GM19468 (cell line): Measurements from ENCODE around the gene OLA1.

Experiments
- ATAC-seq: cut with Tn5 transposase; IDR thresholded peaks from one replicate; pipeline ENCODE4 v1.9.1; 2021; ENCODE audit warnings: mild to moderate bottlenecking, moderate library complexity, moderate number of reproducible peaks; ENCODE audit not compliant: unreplicated experiment; ENCODE audit errors: extremely low read depth

OLA1 gene

DNA sequence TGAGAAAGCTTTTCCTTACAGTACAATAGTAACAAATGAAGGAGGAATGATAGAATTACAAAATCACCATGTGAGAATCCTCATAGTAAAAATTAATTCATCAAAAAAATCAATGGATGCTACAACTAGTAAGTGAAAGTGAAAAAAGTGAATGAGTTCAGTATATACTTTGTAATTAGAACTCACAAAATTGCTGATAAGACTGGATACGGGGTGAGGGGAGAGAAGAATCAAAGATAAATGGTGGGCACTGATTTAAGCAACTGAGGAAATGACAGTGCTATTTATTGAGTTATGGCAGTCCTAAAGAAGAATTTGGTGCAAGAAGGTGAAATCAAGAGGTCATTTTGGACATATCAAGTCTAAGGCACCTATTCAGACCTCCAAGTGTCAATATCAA is 20.6 kb downstream of the OLA1 start:
- no peak for ATAC-seq

DNA sequence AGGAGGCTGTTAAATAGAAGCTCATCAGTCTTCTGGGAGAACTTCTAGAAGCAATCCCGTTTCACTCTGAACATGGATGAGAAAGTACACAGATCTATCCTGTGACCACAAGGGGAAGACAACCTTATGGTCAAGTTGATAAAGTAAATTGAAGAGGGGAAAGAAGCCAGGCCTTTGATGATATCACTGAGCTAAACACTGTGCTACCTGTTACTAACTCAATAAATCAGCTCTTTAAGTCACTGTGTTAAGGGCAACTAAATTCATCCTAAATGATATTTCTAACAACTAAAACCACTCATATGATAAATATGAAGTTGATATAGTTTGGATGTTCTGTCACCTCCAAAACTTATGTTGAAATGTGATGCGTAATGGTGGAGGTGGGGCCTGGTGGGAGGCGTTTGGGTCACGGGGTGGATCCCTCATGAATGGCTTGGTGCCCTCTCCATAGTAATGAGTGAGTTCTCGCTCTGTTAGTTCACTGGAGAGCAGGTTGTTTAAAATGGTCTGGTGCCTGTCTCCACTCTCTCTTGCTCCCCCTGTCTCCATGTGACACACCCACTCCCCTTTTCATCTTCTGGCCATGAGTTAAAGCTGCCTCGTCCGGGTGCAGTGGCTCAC is 23.6 kb downstream of the OLA1 start:
- no peak for ATAC-seq

DNA sequence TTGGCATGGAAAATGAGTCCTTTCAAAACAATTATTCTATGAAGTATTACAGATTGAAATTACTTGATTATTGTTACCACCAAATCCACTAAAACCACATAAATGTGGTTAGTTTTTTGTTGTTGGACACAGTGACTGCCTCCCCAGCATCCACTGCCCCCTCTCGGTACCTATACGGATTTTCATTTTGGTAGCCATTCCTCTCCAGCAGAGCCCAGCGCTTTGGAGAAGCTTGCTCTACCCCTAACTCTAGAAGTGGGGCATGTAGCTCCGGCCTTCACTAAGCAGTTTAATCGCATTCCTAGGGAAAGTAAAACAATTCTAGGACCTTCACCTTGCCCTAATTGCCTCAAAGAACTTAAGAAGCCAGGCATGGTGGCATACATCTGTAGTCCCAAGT is 24.2 kb downstream of the OLA1 start:
- ATAC-seq: no peak

DNA sequence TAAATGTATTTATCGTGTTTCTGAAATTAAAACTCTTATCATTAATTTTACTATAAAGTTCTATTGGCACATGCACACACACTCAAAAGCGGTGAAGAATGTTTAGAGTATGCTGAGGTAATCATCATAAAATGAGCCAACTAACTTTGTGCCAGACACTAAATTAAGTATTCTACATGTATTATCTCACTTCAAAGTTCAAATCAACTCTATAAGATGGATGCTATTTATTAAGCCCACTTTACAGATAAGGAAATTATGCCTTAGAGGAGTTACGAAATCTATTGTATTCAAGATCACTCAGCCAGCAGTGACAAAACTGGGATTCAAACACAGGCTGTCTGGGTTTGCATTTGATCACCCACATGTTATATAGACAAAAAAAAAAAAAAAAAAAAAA is 24.9 kb downstream of the OLA1 start:
- no peak for ATAC-seq

DNA sequence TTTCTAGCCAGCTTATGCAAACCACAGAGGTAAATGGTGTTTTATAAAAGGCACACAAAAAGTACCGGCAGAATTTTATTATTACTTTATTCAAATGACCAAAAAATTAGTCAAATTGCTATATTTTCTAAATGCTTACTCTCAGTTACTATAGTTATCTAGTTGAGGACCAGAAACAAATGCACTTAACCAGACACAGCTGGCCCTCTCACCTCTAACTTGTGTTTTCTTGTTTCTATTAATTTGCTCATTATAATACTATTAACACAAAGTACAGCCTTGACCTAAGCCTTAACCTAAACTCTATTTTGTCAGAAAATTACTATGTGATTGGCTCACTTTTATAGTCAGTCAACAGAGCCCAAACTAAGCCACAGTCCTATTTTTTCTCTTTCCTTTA is 26.2 kb downstream of the OLA1 start:
- ATAC-seq: no peak

DNA sequence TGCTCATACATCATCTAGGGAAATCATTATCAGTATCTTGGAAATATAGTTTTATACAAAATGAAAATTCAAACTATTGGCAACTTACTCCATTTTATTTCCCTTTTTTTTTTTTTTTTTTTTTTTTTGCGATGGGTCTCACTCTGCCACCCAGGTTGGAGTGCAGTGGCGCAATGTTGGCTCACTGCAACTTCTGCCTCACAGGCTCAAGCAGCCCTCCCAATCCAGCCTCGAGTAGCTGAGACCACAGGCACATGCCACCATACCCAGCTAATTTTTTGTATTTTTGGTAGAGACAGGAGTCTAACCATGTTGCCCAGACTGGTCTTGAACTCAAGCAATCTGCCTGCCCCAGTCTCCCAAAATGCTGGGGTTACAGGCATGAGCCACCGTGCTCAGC is 29.0 kb downstream of the OLA1 start:
- ATAC-seq: no peak

DNA sequence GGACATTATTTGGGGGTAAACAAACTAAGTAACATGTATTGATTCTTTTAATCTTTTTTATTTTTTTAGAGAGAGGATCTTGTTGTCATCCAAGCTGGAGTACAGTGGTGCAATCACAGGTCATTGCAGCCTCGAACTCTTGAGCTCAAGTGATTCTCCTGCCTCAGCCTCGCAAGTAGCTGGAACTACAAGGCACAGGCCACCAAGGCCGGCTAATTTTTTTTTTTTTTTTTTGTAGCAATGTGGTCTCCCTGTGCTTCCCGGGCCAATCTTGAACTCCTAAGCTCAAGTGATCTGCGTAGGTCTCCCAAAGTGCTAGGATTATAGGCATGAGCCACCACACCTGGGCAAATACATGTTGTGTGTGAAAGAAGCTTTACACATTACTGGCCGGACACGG is 29.6 kb downstream of the OLA1 start:
- ATAC-seq: no peak

DNA sequence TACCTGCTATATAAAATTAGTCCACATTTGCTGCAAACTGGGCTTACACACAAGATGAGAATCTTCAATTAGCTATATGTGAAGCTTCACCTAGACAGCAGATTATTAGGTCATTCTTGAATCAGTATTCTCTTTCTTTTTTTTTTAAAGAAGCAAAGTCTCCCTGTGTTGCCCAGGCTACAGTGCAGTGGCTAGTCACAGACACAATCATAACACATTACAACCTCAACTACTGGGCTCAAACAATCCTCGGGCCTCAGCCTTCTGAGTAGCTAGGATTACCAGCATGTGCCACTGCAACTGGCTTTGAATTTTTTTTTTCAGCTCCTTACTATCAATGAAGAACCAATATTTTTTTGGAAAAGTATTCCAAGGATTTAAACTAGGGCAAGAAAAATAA is 30.5 kb downstream of the OLA1 start:
- no peak for ATAC-seq

DNA sequence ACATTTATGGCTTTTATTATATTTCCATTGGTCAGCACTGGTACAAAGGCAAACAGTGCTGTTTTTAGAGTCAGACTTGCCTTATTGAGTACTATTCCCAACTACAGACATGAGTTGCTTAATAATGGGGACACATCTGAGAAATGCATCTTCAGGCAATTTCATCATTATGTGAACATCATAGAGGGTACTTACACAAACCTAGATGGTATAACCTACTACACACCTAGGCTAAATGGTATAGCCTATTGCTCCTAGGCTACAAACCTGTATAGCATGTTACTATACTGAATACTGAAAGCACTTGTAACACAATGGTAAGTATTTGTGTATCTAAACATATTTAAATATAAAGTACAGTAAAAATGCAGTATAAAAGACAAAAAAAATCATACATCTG is 36.4 kb downstream of the OLA1 start:
- ATAC-seq: no peak

DNA sequence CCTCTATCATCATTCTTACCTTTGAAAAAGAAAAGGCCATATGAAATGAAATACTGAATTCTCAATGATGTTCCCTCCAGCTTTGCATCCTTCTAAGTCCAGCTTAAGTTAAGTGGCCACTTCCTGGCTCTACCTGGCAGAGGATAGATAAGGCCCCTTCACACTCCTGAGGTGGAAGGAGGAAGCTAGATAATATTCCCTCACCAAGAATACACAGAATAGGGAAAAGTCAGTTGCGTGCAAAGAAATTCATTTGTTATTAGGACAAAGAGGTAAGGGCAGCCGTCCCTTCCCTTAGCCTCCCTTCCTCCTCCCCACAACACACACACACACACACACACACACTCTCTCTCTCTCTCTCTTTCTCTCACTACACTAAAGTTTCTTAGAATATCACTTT is 37.5 kb downstream of the OLA1 start:
- ATAC-seq: no peak

DNA sequence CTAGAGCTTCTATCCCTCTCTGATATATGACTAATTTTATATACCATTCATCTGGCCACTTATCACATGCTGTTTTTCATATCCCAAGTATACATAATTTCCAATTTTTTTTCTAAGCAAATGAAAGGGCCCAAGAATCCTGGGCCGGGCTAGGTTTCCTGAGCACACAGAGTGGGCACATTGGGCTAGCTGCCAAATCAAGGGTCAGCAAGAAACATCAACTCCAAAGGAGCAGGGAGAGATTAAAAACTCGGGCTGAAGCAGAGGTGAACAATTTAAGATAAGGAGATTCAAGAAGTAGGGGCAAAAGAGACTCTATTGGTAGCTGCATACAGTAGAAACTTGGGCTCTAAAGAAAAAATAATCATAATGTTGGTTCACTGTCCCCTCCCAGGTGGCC is 39.0 kb downstream of the OLA1 start:
- ATAC-seq: no peak

DNA sequence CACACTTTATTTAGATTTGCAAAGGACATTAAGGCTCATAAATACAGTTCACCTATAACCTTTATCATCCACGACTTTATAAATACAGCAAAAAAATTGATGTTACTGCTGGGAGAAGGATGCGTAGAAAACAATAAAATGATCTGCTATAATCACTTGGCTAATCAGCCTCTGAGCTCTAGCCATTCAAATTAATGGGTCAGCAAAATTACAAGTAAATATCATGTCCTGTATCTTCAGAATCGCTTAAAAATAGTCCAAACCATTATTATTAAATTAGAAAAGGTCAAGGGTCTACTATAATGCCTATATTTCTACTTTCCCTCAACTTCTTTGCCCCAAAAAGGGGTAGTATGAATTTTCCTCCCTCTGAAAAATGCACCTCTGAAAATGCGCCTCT is 40.3 kb downstream of the OLA1 start:
- ATAC-seq: no peak

DNA sequence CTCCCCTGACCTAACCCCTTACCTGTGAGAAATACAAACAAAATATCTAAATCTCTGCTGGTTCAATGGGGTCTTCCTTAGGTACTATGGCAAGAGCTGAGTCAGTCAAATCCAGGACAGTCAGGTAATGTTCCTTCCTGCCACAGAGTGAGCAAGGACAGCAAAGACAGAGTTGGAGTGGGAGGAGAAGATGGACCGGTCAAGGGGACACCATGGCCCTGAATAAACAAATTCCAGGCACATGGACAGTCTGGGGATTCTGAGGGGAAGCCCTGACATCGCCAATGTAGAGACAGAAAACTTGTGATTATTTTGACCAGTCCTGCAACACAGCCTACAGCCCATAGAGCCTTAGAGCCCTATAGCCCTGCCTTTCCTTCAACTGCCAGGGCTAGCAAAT is 42.8 kb downstream of the OLA1 start:
- no peak for ATAC-seq

DNA sequence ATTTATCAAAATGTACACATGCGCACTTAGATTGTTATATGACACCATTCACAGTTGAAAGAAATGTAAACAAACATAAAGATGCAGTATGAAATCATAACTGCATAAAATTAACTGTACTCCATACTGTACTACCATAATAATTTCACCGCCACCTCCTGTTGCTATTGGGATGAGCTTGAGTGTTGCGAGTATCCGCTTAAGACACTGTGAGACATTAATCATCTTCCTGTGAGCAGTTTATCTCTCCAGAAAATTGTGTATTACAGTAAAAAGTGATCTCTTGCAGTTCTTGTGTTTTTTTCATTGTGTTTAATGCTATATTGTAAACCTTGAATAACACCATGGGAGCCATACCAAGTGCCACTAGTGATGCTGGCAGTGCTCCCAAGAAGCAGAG is 46.1 kb downstream of the OLA1 start:
- no peak for ATAC-seq

DNA sequence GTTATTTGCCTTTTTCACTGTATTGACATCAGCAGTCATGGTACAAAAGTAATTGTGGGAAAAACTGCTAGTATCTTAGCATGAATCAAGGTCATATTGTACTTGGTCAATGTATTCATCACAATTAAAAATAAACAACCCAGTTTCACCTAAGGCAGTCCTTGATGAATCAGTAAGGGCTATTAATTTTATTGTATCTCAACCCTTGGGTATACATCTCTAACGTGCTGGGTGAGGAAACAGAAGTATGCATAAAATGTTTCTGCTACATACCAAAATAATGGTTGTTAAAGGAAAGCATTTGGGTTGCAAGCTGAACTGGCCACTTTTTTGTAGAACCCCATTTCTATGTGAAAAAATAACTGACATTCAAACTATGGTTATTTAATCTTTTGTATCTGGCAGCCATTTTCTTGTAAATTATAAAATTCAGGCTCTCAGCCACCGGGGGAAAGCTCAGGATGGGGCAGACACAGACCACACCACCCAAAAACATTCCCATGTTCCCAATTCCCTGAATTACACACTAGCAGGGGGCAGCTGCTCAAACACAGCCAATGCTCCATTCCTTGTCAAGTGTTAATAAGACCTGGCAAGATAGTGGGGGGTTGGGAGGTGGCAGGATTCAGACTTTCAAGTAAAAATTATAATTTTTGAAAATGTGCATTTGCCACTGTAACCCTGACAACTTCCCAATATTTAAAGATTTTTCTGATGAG is 49.3 kb downstream of the OLA1 start:
- no peak for ATAC-seq

DNA sequence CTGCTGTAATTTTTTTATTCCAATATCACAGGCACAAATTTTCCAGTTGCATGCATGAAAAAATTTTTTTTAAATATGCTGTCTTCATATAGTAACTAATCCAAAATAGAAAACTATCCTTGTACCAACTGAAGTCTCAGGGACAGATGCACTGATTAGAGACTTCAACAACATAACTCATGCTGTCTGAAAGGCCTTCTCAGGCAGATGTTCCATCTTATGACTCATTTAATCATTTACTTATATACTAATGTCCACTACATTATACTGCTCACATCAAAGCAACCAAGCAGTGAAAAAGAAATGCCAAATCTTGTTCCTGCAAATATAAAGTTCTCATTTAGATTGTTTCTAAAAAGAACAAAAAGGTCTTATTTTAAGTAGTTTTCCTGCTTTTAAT is 53.1 kb downstream of the OLA1 start:
- ATAC-seq: no peak

DNA sequence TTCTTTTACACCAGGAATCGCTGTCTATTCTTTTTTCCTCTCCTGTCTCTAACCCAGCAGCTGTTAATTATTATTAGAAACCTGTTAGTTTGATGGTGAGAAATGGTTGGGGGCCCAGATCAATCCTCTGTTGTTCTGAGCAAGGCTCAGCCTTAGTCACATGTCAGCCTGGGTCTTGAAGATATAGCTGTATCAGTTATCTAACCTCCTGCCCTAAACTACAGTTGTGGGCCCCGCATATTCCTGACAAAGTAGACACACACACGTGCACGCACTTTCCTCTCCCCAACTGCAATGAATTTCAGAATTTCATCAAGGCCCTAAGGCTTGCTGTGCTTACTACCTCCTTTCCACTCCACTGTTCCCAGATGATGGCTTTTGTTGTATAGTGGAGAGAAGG is 54.6 kb downstream of the OLA1 start:
- no peak for ATAC-seq

DNA sequence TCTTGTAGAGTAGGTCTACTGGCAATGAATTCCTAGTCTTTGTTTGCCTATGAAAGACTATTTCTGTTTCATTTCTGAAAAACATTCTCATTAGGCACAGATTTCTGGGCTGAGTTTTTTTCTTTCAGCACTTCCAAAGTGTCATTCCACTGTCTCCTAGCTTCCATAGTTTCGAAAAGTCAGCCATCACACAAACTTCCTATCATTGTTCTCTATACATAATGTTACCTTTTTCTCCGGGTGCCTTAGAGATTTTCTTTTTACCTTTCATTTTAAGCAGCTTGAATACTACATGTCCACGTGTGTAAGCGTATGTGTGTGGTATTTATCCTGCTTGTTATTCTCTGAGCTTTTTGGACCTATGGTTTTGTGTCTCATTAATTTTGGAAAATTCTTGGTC is 55.7 kb downstream of the OLA1 start:
- no peak for ATAC-seq

DNA sequence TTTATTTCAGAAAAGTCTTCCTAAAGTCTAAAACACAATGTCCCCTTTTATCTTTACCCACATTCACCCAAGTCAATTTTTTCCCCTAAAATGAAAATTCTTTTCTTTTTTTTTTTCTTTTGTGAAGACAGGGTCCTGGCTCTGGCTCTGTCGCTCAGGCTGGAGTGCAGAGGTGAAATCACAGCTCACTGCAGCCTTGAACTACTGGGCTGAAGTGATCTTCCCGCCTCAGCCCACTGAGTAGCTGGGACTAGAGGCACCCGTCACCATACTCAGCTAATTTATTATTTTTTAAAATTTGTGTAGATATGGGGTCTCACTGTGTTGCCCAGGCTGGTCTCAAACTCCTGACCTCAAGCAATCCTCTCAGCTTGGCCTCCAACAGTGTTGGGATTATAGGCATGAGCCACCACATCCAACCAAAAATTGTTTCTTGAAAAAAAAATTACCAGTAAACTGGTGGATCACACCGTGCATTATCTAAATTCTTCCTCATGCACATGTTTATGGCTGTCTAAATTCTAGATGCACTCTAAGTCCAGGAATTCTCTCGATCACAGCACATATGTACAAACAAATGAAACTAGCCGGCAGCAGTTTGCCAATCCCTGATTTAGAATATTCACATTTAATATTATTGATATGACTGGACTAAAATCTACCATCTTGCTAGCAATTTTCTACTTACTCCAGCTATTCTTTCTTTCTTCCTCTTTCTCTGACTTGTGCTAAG is 56.8 kb downstream of the OLA1 start:
- no peak for ATAC-seq

DNA sequence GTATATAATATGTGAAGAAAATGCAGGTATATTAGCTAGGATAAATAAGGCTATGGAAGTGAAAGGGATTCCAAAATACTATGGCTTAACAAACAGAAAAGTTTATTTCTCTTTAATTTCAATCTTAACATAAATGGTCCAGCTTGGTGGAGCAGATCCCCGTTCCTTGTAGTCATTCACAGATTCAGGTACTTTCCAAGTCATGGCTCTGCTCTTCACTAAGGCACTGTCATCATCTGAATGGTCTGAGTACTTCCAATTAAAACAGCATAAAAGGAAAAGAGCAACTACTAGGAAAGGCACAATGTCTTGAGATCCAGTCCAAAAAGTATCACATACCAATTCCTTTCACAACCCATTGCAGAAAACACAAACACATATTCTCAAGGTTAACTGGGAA is 63.4 kb downstream of the OLA1 start:
- no peak for ATAC-seq

DNA sequence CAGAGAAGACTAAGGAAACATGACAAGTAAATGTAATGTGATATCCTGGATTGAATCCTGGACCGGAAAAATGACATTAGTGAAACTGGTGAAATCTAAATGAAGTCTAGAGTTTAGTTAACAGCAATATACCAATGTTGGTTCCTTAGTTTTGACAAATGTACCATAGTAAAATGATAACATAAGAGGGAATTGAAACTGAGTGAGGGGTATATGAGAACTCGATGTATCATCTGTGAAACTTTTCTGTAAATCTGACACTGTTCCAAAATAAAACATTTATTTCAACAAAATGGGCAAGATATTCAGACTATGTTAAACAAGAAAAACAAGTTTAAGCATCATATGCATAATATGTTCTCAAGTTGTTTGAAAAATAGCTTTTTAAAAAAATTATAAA is 63.8 kb downstream of the OLA1 start:
- no peak for ATAC-seq

DNA sequence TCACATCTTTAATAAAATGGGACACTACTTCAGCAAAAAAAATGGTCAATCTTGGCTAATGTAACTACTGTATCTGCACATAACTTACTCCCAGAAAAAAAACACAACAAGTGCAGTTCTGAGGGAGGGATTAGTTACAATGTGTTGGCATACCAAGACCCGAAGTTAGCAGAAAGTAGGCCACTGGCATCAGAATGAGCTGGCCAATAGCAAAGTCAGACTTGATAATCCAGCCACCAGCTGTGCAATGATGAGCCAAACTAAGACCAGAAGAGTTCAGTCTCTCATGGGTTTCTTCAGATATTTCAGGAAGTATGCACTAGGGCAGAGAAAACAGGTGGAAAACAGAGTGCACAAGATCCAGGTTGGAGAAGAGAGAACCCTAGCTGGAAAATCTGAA is 65.3 kb downstream of the OLA1 start:
- no peak for ATAC-seq
